ENCODE measurements around the gene ANAPC13.

ANAPC13 gene

GRCh38 chr3:134449277-134449676 is 36.5 kb downstream of the ANAPC13 start:
- Histone ChIP-seq H3K9me2 (replicated peaks; ENCODE audit: insufficient read depth, low read length) (no peaks in the 10 kb centered on the region), H3K4me2 (ENCODE audit: low read depth, low read length) (no peak overlapping the region), H3K36me3 (replicated peaks; ENCODE audit: insufficient read depth, low read length) (no peaks in the 10 kb centered on the region), H3K79me2 (ENCODE audit: low read length) (no peaks in the 10 kb centered on the region), H3K27ac (ENCODE audit: low read length) (no peak overlapping the region), H3F3A (ENCODE audit: insufficient read depth, low read length) (no peaks in the 10 kb centered on the region), H4K20me1 (ENCODE audit: insufficient read depth, low read length) (no peaks in the 10 kb centered on the region), H3K9me3 (replicated peaks; ENCODE audit: insufficient read depth, low read length) (no peaks in the 10 kb centered on the region), H3K27me3 (replicated peaks; ENCODE audit: insufficient read depth, low read length) (no peaks in the 10 kb centered on the region), H3K4me1 (ENCODE audit: low read length) (no peaks in the 10 kb centered on the region), H3K9ac (ENCODE audit: low read length) (no peak overlapping the region), H2AFZ (ENCODE audit: low read length) (no peak overlapping the region), H3K4me3 (ENCODE audit: low read length) (no peak overlapping the region)
- TF ChIP-seq CTCF (IDR thresholded peaks at IDR 0.05; ENCODE audit: low read length): peak; percentile 34
- no peak for TF ChIP-seq EZH2phosphoT487 (IDR thresholded peaks at IDR 0.05; ENCODE audit: low read length)
- DNase-seq: no peak

GRCh38 chr3:134448664-134449063 is 37.1 kb downstream of the ANAPC13 start:
- Histone ChIP-seq H3K9me2 (replicated peaks; ENCODE audit: insufficient read depth, low read length) (no peaks in the 10 kb centered on the region), H3K9me3 (replicated peaks; ENCODE audit: insufficient read depth, low read length) (no peaks in the 10 kb centered on the region), H3K79me2 (ENCODE audit: low read length) (no peaks in the 10 kb centered on the region), H3F3A (ENCODE audit: insufficient read depth, low read length) (no peaks in the 10 kb centered on the region), H4K20me1 (ENCODE audit: insufficient read depth, low read length) (no peaks in the 10 kb centered on the region), H3K4me1 (ENCODE audit: low read length) (no peaks in the 10 kb centered on the region), H3K27me3 (replicated peaks; ENCODE audit: insufficient read depth, low read length) (no peaks in the 10 kb centered on the region), H3K27ac (ENCODE audit: low read length) (no peak overlapping the region), H3K36me3 (replicated peaks; ENCODE audit: insufficient read depth, low read length) (no peaks in the 10 kb centered on the region), H3K4me2 (ENCODE audit: low read depth, low read length) (no peak overlapping the region), H2AFZ (ENCODE audit: low read length) (no peak overlapping the region), H3K4me3 (ENCODE audit: low read length) (no peak overlapping the region), H3K9ac (ENCODE audit: low read length) (no peak overlapping the region)
- DNase-seq: no peak
- TF ChIP-seq EZH2 (optimal IDR thresholded peaks at IDR 0.05; ENCODE audit: low read depth, low read length) (no peak), EZH2phosphoT487 (IDR thresholded peaks at IDR 0.05; ENCODE audit: low read length) (no peak), CTCF (IDR thresholded peaks at IDR 0.05; ENCODE audit: low read length) (no peak)

GRCh38 chr3:134447351-134447750 is 38.4 kb downstream of the ANAPC13 start:
- Histone ChIP-seq H3K4me3 (ENCODE audit: low read length) (no peak overlapping the region), H3K79me2 (ENCODE audit: low read length) (no peaks in the 10 kb centered on the region), H2AFZ (ENCODE audit: low read length) (no peak overlapping the region), H3K9me2 (replicated peaks; ENCODE audit: insufficient read depth, low read length) (no peaks in the 10 kb centered on the region), H3F3A (ENCODE audit: insufficient read depth, low read length) (no peaks in the 10 kb centered on the region), H3K27ac (ENCODE audit: low read length) (no peak overlapping the region), H3K9ac (ENCODE audit: low read length) (no peak overlapping the region), H3K27me3 (replicated peaks; ENCODE audit: insufficient read depth, low read length) (no peaks in the 10 kb centered on the region), H3K4me2 (ENCODE audit: low read depth, low read length) (no peak overlapping the region), H3K9me3 (replicated peaks; ENCODE audit: insufficient read depth, low read length) (no peaks in the 10 kb centered on the region), H4K20me1 (ENCODE audit: insufficient read depth, low read length) (no peaks in the 10 kb centered on the region), H3K36me3 (replicated peaks; ENCODE audit: insufficient read depth, low read length) (no peaks in the 10 kb centered on the region), H3K4me1 (ENCODE audit: low read length) (no peaks in the 10 kb centered on the region)
- no peak for TF ChIP-seq CTCF (IDR thresholded peaks at IDR 0.05; ENCODE audit: low read length)
- no peak for TF ChIP-seq EZH2 (optimal IDR thresholded peaks at IDR 0.05; ENCODE audit: low read depth, low read length)
- TF ChIP-seq EZH2phosphoT487 (IDR thresholded peaks at IDR 0.05; ENCODE audit: low read length): no peak
- no peak for DNase-seq
